ENCODE data around the gene EGFL7. TPM values are rescaled to one million over a fixed set of nuclear protein-coding genes. Genes with fewer than 3 reads are reported as not detected.

EGFL7 gene
- total RNA-seq, 1 donor from 2014 or later, result 6.9 TPM

DNA sequence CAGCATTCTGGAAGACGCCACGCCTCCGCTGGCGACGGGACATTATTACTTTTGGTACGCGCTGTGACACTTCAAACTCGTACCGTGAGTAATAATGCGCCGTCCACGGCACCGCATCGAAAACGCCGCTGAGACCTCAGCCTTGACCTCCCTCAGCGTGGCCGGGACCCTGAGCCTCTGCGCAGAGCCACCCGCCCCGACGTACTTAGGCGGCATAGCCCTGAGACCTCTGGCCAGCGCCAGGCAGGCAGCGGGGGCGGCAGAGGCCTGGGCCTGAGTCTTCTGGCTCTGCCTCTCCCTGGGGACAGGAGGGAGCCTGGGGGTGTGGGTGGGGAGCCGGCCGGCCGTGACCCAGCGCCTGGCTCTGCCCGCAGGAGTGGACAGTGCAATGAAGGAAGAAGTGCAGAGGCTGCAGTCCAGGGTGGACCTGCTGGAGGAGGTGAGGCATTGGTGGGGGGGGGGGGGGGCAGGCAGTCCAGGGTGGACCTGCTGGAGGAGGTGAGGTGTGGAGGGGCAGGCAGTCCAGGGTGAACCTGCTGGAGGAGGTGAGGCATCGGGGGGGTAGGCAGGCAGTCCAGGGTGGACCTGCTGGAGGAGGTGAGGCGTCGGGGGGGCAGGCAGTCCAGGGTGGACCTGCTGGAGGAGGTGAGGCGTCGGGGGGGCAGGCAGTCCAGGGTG is 8.0 kb downstream of the EGFL7 start:
- peaks cover 2% of the 10 kb centered on the region for H3K36me3 Mint-ChIP-seq (ENCODE audit: unreplicated experiment)
- H3K4me3 Mint-ChIP-seq (ENCODE audit: unreplicated experiment), result no peak overlapping the region
- DNase-seq (ENCODE audit: extremely low spot score, unreplicated experiment), result no peak
- no peaks in the 10 kb centered on the region for H3K9me3 Mint-ChIP-seq (ENCODE audit: unreplicated experiment)
- TF ChIP-seq, protein P1, sequence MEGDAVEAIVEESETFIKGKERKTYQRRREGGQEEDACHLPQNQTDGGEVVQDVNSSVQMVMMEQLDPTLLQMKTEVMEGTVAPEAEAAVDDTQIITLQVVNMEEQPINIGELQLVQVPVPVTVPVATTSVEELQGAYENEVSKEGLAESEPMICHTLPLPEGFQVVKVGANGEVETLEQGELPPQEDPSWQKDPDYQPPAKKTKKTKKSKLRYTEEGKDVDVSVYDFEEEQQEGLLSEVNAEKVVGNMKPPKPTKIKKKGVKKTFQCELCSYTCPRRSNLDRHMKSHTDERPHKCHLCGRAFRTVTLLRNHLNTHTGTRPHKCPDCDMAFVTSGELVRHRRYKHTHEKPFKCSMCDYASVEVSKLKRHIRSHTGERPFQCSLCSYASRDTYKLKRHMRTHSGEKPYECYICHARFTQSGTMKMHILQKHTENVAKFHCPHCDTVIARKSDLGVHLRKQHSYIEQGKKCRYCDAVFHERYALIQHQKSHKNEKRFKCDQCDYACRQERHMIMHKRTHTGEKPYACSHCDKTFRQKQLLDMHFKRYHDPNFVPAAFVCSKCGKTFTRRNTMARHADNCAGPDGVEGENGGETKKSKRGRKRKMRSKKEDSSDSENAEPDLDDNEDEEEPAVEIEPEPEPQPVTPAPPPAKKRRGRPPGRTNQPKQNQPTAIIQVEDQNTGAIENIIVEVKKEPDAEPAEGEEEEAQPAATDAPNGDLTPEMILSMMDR (IDR thresholded peaks at IDR 0.05), result no peak
- no peaks in the 10 kb centered on the region for H3K27me3 Mint-ChIP-seq (ENCODE audit: unreplicated experiment)
- no peak overlapping the region for H3K27ac Mint-ChIP-seq (ENCODE audit: unreplicated experiment)
- peaks cover 11% of the 10 kb centered on the region for H3K4me1 Mint-ChIP-seq (ENCODE audit: unreplicated experiment)

DNA sequence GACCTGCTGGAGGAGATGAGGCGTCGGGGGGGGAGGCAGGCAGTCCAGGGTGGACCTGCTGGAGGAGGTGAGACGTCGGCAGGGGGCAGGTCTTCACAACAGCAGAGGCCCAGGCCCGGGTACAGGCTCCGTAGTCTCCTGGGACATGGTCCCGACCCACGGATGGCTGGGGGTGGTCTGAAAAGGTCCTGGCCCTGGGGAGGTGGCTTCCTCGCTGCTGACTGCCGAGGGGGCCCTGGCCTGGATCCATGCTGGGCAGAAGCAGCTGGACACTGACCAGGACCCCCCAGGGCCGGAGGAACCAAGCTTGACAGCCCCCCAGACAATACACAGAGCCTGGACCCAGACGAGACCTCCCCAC is 8.5 kb downstream of the EGFL7 start:
- no peaks in the 10 kb centered on the region for H3K27me3 Mint-ChIP-seq (ENCODE audit: unreplicated experiment)
- H3K4me1 Mint-ChIP-seq (ENCODE audit: unreplicated experiment), result peaks cover 11% of the 10 kb centered on the region
- TF ChIP-seq, protein P1 (IDR thresholded peaks at IDR 0.05), result no peak
- H3K27ac Mint-ChIP-seq (ENCODE audit: unreplicated experiment), result no peak overlapping the region
- no peaks in the 10 kb centered on the region for H3K9me3 Mint-ChIP-seq (ENCODE audit: unreplicated experiment)
- H3K36me3 Mint-ChIP-seq (ENCODE audit: unreplicated experiment), result peaks cover 2% of the 10 kb centered on the region
- no peak overlapping the region for H3K4me3 Mint-ChIP-seq (ENCODE audit: unreplicated experiment)
- DNase-seq (ENCODE audit: extremely low spot score, unreplicated experiment), result no peak

DNA sequence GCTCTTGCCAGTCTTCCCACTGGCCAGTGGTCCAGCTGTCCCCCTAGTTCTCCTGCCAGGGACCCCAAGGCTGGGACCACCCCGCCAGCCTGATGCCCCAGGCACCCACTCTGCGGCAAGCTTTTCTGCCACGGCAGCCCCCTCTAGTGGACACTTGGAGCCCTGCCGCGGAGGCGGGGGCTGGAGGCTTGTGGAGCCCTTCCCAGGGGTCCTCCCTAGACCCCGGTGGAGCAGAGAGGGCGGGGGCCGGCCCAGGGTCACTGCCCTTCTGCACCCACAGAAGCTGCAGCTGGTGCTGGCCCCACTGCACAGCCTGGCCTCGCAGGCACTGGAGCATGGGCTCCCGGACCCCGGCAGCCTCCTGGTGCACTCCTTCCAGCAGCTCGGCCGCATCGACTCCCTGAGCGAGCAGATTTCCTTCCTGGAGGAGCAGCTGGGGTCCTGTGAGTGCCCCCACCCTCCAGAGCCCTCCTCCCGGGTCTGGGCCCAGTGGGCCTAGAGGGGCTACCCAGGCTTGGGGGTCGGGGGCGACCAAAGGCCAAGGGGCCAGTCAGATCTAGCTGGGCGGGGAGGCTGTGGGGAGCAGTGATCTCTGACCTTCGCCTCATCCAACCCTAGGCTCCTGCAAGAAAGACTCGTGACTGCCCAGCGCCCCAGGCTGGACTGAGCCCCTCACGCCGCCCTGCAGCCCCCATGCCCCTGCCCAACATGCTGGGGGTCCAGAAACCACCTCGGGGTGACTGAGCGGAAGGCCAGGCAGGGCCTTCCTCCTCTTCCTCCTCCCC is 9.1 kb downstream of the EGFL7 start:
- DNase-seq (ENCODE audit: extremely low spot score, unreplicated experiment), result no peak
- peaks cover 2% of the 10 kb centered on the region for H3K36me3 Mint-ChIP-seq (ENCODE audit: unreplicated experiment)

DNA sequence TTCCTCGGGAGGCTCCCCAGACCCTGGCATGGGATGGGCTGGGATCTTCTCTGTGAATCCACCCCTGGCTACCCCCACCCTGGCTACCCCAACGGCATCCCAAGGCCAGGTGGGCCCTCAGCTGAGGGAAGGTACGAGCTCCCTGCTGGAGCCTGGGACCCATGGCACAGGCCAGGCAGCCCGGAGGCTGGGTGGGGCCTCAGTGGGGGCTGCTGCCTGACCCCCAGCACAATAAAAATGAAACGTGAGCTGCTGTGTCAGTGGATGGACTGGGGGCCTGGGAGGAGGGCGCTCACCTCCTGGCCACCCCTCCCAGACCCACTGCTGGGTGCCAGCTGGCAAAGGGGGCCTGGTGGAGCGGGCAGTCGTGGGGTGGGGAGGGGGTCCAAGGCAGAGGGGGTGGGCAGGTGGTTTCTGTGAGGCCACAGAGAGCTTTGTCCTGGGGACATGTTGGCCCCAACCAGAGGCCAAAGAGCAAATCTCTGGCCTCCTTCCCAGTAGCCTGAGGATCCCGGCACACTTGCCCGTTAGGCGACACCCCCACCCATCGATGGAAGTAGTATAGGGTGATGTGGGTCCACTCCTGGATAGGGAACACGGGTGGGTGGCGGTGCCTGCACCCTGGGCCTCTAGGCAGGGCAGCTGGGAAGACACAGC is 9.8 kb downstream of the EGFL7 start:
- H3K4me3 Mint-ChIP-seq (ENCODE audit: unreplicated experiment), result no peak overlapping the region
- no peaks in the 10 kb centered on the region for H3K9me3 Mint-ChIP-seq (ENCODE audit: unreplicated experiment)
- no peak for DNase-seq (ENCODE audit: extremely low spot score, unreplicated experiment)
- TF ChIP-seq, protein P1 (IDR thresholded peaks at IDR 0.05), result no peak
- peaks cover 8% of the 10 kb centered on the region for H3K4me1 Mint-ChIP-seq (ENCODE audit: unreplicated experiment)
- H3K27ac Mint-ChIP-seq (ENCODE audit: unreplicated experiment), result no peak overlapping the region
- peaks cover 2% of the 10 kb centered on the region for H3K36me3 Mint-ChIP-seq (ENCODE audit: unreplicated experiment)
- H3K27me3 Mint-ChIP-seq (ENCODE audit: unreplicated experiment), result no peaks in the 10 kb centered on the region

More for the DNA sequence above, 9.1 kb downstream of the EGFL7 start:
- Mint-ChIP-seq H3K4me1 (ENCODE audit: unreplicated experiment) (peaks cover 8% of the 10 kb centered on the region), H3K27me3 (ENCODE audit: unreplicated experiment) (no peaks in the 10 kb centered on the region), H3K9me3 (ENCODE audit: unreplicated experiment) (no peaks in the 10 kb centered on the region), H3K27ac (ENCODE audit: unreplicated experiment) (no peak overlapping the region), H3K4me3 (ENCODE audit: unreplicated experiment) (no peak overlapping the region)
- TF ChIP-seq, protein P1 (IDR thresholded peaks at IDR 0.05), result peak; percentile 84

Measured in osteocyte (in vitro differentiated cells).